ENCODE measurements around the gene DLG4. TPM values are rescaled to one million over a fixed set of nuclear protein-coding genes. Genes with fewer than 3 reads are reported as not detected.

The DLG4 gene
- 13.3 and 14.0 TPM in 2 replicates for total RNA-seq

GRCh38 chr17:7219812-7220592, at the start of gene DLG4, which contains the start of gene ACADVL:
DLG4 (minus strand) TSS chr17:7219836.
ACADVL (plus strand) TSS chr17:7219938; CDS start chr17:7219985, 47 bp downstream.

GRCh38 chr17:7262192-7262934, 42.7 kb upstream of the DLG4 start, which contains the start of gene CLDN7:
CLDN7 (minus strand) TSS chr17:7262478; CDS start chr17:7262043, 435 bp downstream.

GRCh38 chr17:7252176-7253043, 32.8 kb upstream of the DLG4 start, which contains the start of gene ELP5:
ELP5 (plus strand) TSS chr17:7252215; CDS start chr17:7252551, 336 bp downstream.

GRCh38 chr17:7251661-7252175, 32.1 kb upstream of the DLG4 start, which contains the start of gene CTDNEP1:
CTDNEP1 (minus strand) TSS chr17:7251734; CDS start chr17:7251296, 438 bp downstream.

GRCh38 chr17:7241783-7242716, 22.4 kb upstream of the DLG4 start, which contains the start of gene GABARAP:
GABARAP (minus strand) TSS chr17:7242449; CDS start chr17:7242330, 119 bp downstream.

GRCh38 chr17:7239091-7240027, 19.7 kb upstream of the DLG4 start, which contains the start of gene PHF23:
PHF23 (minus strand) TSS chr17:7239457; CDS start chr17:7239279, 178 bp downstream.

GRCh38 chr17:7234083-7234951, 14.7 kb upstream of the DLG4 start, which contains the start of gene DVL2:
DVL2 (minus strand) TSS chr17:7234517; CDS start chr17:7234262, 255 bp downstream.

GRCh38 chr17:7179317-7180254, 40.0 kb downstream of the DLG4 start, which contains the start of gene ASGR1:
ASGR1 (minus strand) TSS chr17:7179370; CDS start chr17:7178563, 807 bp downstream.

Other genes with a start within 250 kb of the DLG4 start
- 0.18 TPM in 1 of 2 replicates, not detected in the other for gene ALOX12, start 223.8 kb downstream of the DLG4 start, total RNA-seq
- 243 and 304 TPM in 2 replicates for gene RNASEK, start 207.2 kb downstream of the DLG4 start, total RNA-seq
- gene BCL6B, start 196.8 kb downstream of the DLG4 start, total RNA-seq, result 0.18 and 0.58 TPM in 2 replicates
- gene SLC16A13, start 183.8 kb downstream of the DLG4 start, total RNA-seq, result 0.86 and 3.2 TPM in 2 replicates
- gene SLC16A11, start 175.7 kb downstream of the DLG4 start, total RNA-seq, result not detected in 2 replicates
- not detected in 2 replicates for gene CLEC10A, start 139.6 kb downstream of the DLG4 start, total RNA-seq
- not detected in 2 replicates for gene ASGR2, start 105.0 kb downstream of the DLG4 start, total RNA-seq
- gene ASGR1, start 40.5 kb downstream of the DLG4 start, total RNA-seq, result 3.5 TPM in 1 of 2 replicates, not detected in the other
- gene ACADVL, start 102 bp upstream of the DLG4 start, total RNA-seq, result 227 and 236 TPM in 2 replicates
- 57.9 and 59.5 TPM in 2 replicates for gene DVL2, start 14.7 kb upstream of the DLG4 start, total RNA-seq
- gene PHF23, start 19.6 kb upstream of the DLG4 start, total RNA-seq, result 31.1 and 86.7 TPM in 2 replicates
- gene GABARAP, start 22.6 kb upstream of the DLG4 start, total RNA-seq, result 153 and 283 TPM in 2 replicates
- 45.3 and 48.7 TPM in 2 replicates for gene CTDNEP1, start 31.9 kb upstream of the DLG4 start, total RNA-seq
- gene ELP5, start 32.4 kb upstream of the DLG4 start, total RNA-seq, result 38.6 and 43.2 TPM in 2 replicates
- gene CLDN7, start 42.6 kb upstream of the DLG4 start, total RNA-seq, result 60.3 and 62.3 TPM in 2 replicates
- not detected in 2 replicates for gene SLC2A4, start 61.9 kb upstream of the DLG4 start, total RNA-seq
- gene YBX2, start 74.8 kb upstream of the DLG4 start, total RNA-seq, result not detected in 2 replicates
- gene EIF5A, start 87.8 kb upstream of the DLG4 start, total RNA-seq, result 986 and 1,002 TPM in 2 replicates
- gene GPS2, start 95.5 kb upstream of the DLG4 start, total RNA-seq, result 68.2 and 94.6 TPM in 2 replicates
- gene NEURL4, start 109.5 kb upstream of the DLG4 start, total RNA-seq, result 9.2 and 11.7 TPM in 2 replicates
- 0.71 and 2.3 TPM in 2 replicates for gene ACAP1, start 116.7 kb upstream of the DLG4 start, total RNA-seq
- 15.6 and 17.5 TPM in 2 replicates for gene KCTD11, start 132.3 kb upstream of the DLG4 start, total RNA-seq
- not detected in 2 replicates for gene TMEM95, start 135.3 kb upstream of the DLG4 start, total RNA-seq
- 0.18 and 0.29 TPM in 2 replicates for gene TNK1, start 161.3 kb upstream of the DLG4 start, total RNA-seq
- gene PLSCR3, start 174.7 kb upstream of the DLG4 start, total RNA-seq, result 60.4 and 85.3 TPM in 2 replicates
- gene TMEM256, start 184.3 kb upstream of the DLG4 start, total RNA-seq, result 160 and 240 TPM in 2 replicates
- 18.3 and 20.2 TPM in 2 replicates for gene NLGN2, start 188.0 kb upstream of the DLG4 start, total RNA-seq
- not detected in 2 replicates for gene SPEM1, start 200.5 kb upstream of the DLG4 start, total RNA-seq
- not detected in 2 replicates for gene SPEM2, start 205.8 kb upstream of the DLG4 start, total RNA-seq
- gene SPEM3, start 209.0 kb upstream of the DLG4 start, total RNA-seq, result not detected in 2 replicates
- gene TMEM102, start 215.6 kb upstream of the DLG4 start, total RNA-seq, result 1.7 and 3.4 TPM in 2 replicates
- 0.29 and 1.1 TPM in 2 replicates for gene FGF11, start 219.7 kb upstream of the DLG4 start, total RNA-seq
- gene CHRNB1, start 225.2 kb upstream of the DLG4 start, total RNA-seq, result 3.5 and 7.1 TPM in 2 replicates

All from myometrial cell (primary cell).